ENCODE results near the gene B3GAT3. TPM values are rescaled to one million over a fixed set of nuclear protein-coding genes. Genes with fewer than 3 reads are reported as not detected.

B3GAT3 gene
- total RNA-seq, 2 experiments from 2014 or later = 72.5 to 77.8 TPM

DNA sequence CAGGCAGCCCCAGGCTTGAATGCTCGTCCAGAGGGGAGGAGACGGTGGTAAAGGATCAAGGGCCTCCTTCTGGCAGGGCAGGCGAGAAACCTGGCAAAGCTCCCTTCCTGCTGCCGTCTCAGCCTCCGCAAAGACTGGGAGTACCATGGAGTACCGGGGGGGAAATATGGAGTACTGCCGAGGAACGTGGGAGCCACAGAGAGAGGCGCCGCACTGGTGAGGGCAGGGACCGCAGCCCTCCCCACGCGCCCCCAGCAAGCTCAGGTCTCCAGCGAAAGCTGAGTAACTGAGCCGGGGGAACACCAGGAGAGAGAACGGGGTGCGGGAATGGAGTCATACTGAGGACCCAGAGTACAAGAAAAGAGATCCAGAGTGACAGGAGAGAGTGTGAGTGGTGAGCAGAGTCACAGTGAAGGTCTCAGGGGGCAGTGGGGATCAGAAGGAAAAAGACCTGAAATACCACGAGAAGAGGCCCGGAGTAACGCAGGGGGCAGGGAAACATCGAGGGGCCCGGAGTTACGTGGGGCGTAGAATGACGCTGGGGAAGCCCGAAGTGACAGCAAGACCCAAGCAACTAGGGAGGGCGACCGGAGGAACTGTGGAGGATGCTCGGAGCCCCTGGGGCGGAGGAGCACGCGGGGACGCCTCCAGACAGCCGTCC lies 10.0 kb downstream of the B3GAT3 start:
- POLR2A ChIA-PET = interaction anchor here (0.6 to 4.0 kb wide), 7 partner anchors 9 to 185 kb away, joined by 3 to 14 read pairs (median 4); partner anchors contain the start of genes C11orf98, CSKMT, EEF1G and MTA2
- CTCF ChIA-PET = interaction anchor here (0.5 to 6.1 kb wide), 14 partner anchors 10 to 184 kb away, joined by 3 to 46 read pairs (median 4); partner anchors contain the start of genes B3GAT3, LBHD1, MTA2 and TUT1

DNA sequence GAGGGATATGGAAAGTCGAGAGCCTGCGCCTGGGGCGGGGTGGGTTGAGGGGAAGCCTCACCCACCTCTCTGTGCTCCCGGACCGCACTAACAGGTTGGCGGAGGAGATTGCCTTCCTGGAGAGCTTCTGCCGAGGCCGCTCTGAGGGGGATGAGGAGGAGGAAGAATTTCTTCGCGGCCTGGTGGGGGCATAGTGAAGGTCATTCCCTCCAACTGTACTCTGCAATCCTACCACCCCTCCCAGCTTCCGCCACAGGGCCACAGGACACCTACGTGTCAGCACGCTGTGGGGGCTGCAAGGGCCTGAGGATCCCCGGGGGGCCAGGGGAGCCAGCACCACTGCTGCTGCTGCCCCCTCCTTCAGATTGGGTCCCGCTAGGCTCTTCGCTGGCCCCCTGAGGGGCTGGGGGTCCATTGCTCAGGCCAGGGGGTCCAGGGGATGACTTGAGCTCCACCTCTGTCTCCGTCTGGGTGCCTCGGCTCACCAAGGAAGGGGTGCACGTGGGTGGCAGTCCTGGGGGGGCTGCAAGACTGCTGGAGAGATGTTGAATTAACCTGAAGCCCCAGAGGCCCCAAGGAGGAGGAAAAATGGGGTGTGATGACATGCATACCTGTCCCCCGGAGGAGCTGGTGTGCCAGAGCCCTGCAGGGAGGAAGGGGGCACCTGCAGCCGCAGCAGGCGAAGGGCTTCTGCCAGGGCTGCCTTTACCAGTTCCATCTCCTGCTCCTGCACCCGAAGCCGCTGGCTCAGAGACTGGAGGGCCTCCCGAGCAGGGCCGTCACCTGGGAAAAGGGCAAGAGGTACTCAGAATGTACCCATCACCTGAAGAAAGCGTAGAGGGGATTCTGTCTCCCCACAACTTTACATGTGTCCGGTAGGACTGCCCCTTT lies 10.7 kb downstream of the B3GAT3 start:
- ChIA-PET CTCF (interaction anchor here (0.5 to 6.1 kb wide), 14 partner anchors 10 to 256 kb away, joined by 3 to 46 read pairs (median 4); partner anchors contain the start of genes B3GAT3, MTA2 and TUT1), POLR2A (interaction anchor here (1.0 to 4.0 kb wide), 5 partner anchors 10 to 54 kb away, joined by 3 to 14 read pairs (median 12); partner anchors contain the start of genes C11orf98, CSKMT, MTA2 and TUT1)

DNA sequence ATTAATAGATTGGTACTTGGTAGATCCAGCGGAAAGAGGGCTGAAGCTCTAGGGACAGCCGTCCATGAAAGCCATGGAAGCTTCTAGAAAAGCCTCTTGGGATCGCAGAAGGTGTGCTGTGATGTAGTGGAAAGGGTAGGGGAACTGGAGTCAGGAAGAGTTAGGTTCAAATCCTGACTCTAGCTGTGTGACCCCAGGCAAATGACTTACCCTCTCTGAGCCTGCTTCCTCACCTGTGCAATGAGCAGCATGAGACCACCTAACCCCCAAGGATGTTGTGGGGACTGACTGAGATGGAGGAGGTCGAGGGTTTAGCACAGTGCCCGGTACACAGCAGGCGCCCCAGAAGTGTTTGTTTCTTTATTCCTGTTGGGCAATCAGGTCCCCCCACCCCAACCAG lies 11.4 kb downstream of the B3GAT3 start:
- ChIA-PET POLR2A (interaction anchor here (4.0 kb wide), 1 partner anchor 55 kb away, joined by 12 read pairs; the partner anchor contains the start of genes C11orf98 and CSKMT), CTCF (interaction anchor here (0.5 to 6.1 kb wide), 7 partner anchors 10 to 257 kb away, joined by 3 to 46 read pairs (median 4); partner anchors contain the start of genes MTA2 and TUT1)

DNA sequence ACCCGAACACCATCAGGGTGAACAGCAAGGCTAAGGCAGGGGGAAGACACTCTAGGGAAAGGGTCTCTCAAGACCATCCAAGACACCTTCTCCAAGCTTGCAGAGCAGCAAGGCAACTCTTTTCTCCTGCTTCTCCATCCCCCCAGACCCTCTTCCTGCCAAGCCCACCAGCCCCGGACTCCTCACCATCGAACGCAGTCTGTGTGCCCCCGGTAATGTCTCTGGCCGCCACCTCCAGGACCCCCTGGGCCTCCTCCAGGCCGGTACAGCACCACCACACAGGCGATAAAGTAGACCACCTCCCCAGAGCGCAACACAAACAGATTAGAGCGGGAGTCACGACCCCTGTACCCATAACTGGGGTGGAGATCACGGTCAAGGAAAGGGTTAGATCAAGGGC lies 13.0 kb downstream of the B3GAT3 start:
- ChIA-PET CTCF (interaction anchor here (6.1 kb wide), 1 partner anchor 16 kb away, joined by 46 read pairs; the partner anchor contains the start of gene TUT1), POLR2A (no interaction called here)

DNA sequence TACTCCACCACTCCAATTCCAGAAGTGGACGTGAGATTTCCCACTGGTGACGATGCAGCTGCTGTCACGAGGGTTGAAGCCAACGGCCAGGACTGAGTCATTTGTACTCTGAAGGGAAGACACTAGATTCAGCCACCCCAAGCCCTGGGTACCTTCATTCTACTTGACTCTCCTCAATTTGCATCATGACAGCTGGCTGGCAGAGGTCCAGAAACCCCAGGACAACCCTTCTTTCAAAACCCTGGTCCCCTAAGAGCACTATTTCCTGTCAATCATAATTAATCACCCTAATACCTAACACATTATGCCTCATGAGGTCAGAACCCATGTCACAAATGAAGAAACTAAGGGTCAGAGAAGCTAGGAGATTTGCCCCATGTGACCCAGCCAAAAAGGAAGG lies 14.1 kb downstream of the B3GAT3 start:
- POLR2A ChIA-PET = interaction anchor here (0.8 kb wide), 1 partner anchor 16 kb away, joined by 3 read pairs; the partner anchor contains the start of gene TUT1
- CTCF ChIA-PET = interaction anchor here (6.1 kb wide), 1 partner anchor 15 kb away, joined by 46 read pairs; the partner anchor contains the start of gene TUT1

DNA sequence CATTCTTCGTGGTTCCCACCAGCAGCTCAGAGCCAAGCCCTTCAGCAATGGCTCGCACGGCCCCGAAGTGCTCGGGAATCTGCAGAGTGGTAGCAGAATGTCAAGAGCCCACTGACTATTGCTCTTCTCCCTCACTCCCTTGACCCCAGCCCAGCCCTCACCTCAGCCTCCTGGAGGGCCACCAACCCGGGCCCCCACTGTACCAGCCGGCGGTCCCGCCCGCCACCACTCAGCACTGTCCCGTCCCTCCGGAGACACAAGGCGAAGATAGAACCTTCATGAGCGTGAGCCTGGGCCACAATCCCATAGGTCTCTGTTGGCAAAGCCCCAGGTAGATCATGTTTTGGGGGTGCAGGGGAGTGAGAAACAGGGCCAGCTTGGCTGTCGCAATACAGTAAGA lies 15.9 kb downstream of the B3GAT3 start:
- CTCF ChIA-PET = interaction anchor here (1.0 to 1.4 kb wide), 2 partner anchors 14 to 18 kb away, joined by 3 to 4 read pairs; partner anchors contain the start of gene TUT1

DNA sequence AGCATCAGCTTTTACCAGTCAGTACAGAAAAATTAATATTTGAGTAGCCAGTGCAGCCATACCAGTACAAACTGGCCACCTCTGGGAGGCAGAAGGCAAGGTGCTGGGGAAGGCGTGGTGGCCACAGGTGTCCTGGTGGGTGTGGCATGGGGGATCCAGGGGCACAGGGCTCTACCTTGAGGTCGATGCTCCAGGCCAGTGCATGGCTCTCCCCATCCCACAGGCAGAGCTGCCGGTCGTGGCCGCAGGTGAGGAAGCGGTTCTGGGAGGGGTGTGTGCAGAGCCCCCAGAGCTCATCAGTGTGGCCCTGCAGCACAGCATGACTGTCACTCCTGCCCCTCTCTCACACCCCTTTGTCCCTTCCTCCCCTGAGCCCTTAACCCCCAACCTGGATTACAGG lies 16.3 kb downstream of the B3GAT3 start:
- ChIA-PET CTCF (interaction anchor here (1.0 to 1.4 kb wide), 2 partner anchors 14 to 18 kb away, joined by 3 to 4 read pairs; partner anchors contain the start of gene TUT1), POLR2A (no interaction called here)

More for the DNA sequence above, 15.9 kb downstream of the B3GAT3 start:
- POLR2A ChIA-PET = no interaction called here

DNA sequence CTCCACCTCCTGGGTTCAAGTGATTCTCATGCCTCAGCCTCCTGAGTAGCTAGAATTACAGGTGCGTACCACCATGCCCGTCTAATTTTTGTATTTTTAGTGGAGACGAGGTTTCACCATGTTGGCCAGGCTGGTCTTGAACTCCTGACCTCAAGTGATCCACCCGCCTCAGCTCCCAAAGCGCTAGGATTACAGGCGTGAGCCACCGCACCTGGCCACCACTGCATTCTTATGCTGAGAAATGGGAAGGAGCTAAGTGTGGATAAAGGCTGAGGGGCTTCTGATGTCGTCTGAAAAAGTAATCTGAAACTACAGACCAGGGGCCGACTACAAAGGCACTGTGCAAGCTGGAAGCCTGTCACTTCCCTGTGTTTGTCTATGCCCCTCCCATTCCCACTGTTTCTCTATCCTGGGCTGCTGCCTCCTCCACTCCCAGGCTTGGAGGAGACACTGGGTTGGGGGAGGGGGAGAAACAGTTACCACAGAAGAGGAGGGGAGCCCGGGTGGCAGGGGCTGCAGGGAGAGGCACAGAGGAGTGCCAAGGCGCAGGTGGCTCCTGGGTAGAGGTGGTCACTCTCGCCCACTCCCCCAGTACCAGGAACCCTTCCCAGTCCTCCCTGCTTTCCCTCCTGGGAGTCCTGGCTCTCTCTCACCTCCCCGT lies 17.2 kb downstream of the B3GAT3 start:
- CTCF ChIA-PET = interaction anchor here (1.4 to 1.8 kb wide), 2 partner anchors 13 kb away, joined by 4 to 7 read pairs; partner anchors contain the start of gene TUT1
- POLR2A ChIA-PET = no interaction called here

DNA sequence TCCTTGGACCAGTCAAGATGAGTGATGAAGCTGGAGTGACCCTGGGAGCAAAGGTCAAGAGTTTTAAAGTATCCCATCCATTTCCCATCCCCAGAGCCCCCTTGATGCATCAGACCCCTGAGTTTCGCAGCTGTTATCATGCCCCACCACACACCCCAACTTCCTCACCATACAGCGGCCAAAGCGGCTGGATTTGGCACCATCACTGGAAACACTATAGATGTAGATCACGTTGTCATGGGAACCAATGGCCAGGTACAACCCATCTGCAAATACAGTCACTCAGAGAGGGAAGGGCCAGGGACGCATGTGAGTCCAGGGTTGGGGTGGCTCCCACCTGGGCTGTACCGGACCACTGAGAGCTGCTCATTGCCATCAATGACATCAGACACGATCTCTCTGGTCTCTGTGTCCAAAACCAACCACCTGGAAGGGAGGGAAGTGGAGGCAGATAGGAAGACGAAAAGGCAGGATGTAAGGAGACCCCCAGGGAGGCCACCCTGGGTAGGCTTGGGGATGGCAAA lies 17.9 kb downstream of the B3GAT3 start:
- ChIA-PET POLR2A (no interaction called here), CTCF (interaction anchor here (1.8 kb wide), 1 partner anchor 12 kb away, joined by 7 read pairs; the partner anchor contains the start of gene TUT1)

DNA sequence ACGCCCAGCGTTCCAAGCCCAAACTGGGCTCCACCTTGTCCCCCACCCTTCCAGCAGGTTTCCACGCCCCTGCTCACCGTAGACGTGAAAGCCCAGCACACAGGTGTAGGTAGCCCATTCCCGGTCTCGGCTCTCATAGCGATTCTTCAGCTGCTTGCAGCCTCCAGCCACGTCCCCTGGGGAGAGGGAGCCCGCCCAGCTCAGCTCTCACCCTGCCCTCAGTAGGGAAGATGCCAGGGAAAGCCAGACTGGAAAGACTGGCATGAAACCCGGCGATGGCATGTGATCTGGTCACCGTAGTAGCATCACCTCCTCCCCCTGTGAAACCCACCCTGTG lies 18.7 kb downstream of the B3GAT3 start:
- POLR2A ChIA-PET = interaction anchor here (0.6 to 0.7 kb wide), 2 partner anchors 10 to 251 kb away, joined by 3 read pairs; partner anchors contain the start of gene ROM1
- CTCF ChIA-PET = interaction anchor here (1.8 kb wide), 1 partner anchor 12 kb away, joined by 7 read pairs; the partner anchor contains the start of gene TUT1

DNA sequence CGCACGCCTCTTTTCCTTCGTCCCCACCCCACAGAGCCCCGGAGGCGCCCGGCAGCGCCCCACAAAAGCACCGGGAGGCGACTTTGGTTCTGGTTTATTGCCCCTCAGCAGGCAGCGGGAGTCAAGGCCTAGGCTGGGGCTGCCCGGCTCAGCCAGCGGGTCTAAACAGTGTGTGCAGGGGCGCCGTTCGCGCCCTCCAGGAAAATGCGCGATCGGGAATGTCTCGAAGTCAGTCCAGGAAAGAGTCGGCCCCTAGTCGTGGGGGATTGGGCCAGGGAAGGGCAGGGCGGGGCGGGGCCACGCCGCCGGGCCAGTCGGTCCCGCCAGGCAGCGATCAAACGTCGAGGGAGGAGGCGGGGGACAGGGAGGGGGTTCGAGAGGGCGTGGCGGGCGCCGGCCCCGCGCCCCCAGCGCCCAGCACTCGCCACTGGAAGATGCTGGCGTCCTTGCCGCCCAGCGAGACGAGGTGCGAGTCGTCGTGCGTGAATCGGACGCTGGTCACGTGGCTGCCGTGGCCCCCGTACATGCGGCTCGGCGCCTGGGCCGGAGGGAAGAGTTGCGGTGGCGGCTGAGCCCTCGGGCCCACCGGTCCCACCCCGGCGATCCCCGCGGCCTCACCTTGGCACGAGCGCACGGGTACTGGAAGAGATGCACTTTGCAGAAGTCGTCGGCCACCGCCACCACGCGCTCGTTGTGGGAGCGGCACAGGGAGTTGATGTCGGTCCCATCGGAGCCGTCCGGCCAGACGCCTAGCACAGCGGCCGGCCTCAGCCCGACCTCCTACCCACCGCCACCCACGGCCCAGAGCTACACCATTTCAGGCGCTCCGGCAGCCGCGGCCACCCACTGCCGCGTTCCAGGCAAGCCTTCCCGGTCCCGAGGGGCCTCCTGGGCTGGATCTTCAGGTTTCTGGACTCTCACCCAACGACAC lies 19.4 kb downstream of the B3GAT3 start:
- POLR2A ChIA-PET = interaction anchor here (0.6 to 3.2 kb wide), 11 partner anchors 9 to 239 kb away, joined by 3 to 44 read pairs (median 6); partner anchors contain the start of genes B3GAT3, C11orf98, CSKMT and EEF1G
- CTCF ChIA-PET = interaction anchor here (1.8 to 3.0 kb wide), 3 partner anchors 8 to 11 kb away, joined by 7 to 28 read pairs (median 17); partner anchors contain the start of gene TUT1

DNA sequence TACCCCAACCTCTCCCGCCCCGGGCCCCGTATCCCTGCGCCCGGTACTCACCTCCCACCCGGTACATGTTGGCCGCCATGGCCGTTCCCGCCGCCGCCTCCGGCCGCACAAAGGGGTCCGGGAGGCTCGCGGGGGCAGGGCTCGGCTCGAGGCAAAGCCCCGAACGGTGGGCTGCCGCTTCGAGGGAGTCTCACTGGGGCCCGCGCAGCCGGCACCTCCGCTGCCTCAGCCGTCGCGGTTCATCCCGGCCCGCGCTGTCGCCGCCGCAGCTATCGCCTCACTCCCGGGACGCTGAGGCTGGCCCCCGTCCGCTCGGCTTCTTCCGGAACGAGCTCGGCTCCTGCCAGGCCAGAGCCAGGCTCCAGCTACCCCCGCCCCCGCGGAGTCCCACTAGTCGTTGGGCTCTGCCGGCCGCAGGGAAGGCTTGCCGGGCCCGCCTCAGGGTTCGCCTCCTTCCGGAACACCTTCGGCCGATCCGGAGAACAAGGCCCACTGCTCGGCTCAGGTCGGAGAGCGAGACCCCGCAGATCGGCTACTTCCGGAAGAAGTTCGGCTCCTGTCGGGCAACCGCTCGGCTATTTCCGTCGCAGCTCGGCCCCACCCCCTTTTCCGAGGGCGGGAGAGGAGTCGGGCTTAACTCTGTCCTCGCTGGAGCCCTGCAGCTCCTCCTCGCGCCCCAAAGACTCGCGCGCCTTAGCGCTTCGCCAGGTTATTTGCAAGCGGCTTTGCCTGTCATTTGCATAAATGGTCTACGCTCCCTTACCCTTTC lies 20.2 kb downstream of the B3GAT3 start, which contains the start of gene MTA2:
Gene MTA2, minus strand, starts transcription at position 494 of the 769 bp plus-strand sequence. Its CDS starts 415 bp downstream, at position 79.
- CTCF ChIA-PET = interaction anchor here (1.1 to 3.0 kb wide), 4 partner anchors 9 to 177 kb away, joined by 3 to 28 read pairs (median 12); partner anchors contain the start of gene TUT1
- POLR2A ChIA-PET = interaction anchor here (0.5 to 3.2 kb wide), 14 partner anchors 10 to 283 kb away, joined by 3 to 44 read pairs (median 6); partner anchors contain the start of genes B3GAT3, C11orf98, CSKMT and EEF1G

DNA sequence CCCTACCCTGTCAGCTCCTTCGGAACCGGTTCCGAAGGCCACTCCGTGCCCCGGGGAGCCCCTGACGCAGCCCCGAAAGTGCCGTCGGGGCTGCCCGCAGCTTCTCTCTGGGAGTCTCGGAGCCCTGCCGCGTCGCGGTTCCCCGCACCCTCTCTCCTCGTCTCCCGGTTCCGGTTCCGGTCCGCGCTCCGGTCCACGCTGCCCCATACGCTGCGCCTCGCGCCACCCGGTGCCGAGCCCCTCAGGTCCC lies 20.7 kb downstream of the B3GAT3 start:
- ChIA-PET CTCF (interaction anchor here (1.1 to 3.0 kb wide), 4 partner anchors 9 to 176 kb away, joined by 3 to 28 read pairs (median 12); partner anchors contain the start of gene TUT1), POLR2A (interaction anchor here (0.5 to 3.2 kb wide), 14 partner anchors 9 to 283 kb away, joined by 3 to 44 read pairs (median 6); partner anchors contain the start of genes B3GAT3, C11orf98, CSKMT and EEF1G)

DNA sequence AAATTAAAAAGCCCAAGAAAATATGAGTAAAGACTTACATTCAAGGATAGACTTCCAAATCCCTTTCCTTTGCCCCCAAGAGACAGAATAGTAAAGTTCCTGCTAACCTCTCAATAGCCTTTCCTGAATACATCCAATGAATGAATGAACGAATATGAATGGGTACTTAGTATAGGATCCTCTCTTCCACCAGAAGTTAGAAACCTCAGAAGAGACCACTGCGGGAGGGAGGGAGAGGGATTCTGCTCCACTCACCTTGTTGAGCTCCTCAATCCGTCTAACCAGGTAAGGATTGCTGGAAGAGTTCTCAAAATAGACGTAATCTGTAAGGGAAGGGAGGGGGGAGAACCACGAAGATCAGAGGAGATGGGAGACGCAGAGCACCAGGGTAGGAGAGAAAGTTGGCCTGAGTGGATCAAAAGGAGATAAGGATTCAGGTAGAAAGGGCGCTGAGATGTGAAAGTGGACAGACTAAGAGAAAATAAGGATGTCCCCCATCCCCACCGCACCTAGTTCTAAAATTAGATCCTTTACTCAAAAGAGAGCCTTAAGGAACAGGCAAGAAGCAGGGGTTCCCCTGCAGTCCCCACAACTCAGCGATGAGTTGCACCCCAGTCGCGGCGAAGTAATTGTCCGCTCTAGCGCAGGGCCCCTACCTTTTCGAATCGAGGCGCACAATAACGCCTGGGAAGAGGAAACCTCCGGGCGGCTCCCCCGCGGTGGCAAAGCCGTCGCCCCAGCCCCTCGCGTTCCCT lies 21.2 kb downstream of the B3GAT3 start:
- POLR2A ChIA-PET = interaction anchor here (0.6 to 3.2 kb wide), 9 partner anchors 9 to 254 kb away, joined by 3 to 44 read pairs (median 9); partner anchors contain the start of genes C11orf98, CSKMT, LBHD1 and TUT1
- CTCF ChIA-PET = interaction anchor here (0.6 to 3.0 kb wide), 6 partner anchors 8 to 176 kb away, joined by 3 to 28 read pairs (median 6); partner anchors contain the start of gene TUT1

DNA sequence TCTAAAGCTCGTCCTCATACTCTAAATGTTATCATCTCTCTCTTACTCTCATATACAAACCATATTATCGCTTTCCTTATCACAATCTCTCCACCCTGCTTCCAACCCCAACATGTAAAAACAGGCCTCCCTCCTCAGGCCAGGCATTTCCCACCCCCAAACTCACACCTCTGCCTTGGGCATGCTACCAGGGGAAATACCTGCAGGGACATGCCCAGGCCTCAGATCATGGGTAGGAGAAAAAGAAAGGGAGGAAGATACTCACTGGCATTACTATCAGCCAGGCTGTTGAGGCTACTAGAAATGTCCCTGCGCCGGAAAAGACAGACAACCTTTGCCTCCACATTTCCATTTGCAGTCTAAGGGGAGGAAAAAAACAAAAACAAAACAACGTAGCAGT lies 21.9 kb downstream of the B3GAT3 start:
- ChIA-PET POLR2A (interaction anchor here (0.7 to 3.2 kb wide), 7 partner anchors 8 to 255 kb away, joined by 4 to 44 read pairs (median 9); partner anchors contain the start of genes C11orf98, CSKMT, LBHD1 and TUT1), CTCF (interaction anchor here (0.6 to 3.0 kb wide), 4 partner anchors 9 to 95 kb away, joined by 3 to 28 read pairs (median 4); partner anchors contain the start of gene TUT1)
